ENCODE data around the gene CPNE5.
"Not testable (repeated sequence)": the region's sequence is repeated elsewhere in the genome, so short reads cannot be mapped to it uniquely, and the experiment has no call there.

The CPNE5 gene

GRCh38 chr6:36739947-36740817, 99.1 kb downstream of the CPNE5 start:
- DNase-seq = no peak

GRCh38 chr6:36738108-36738507, 101.1 kb downstream of the CPNE5 start:
- no peak for DNase-seq

- DNase-seq = no peak
Measured at GRCh38 chr6:36737043-36737785, 102.0 kb downstream of the CPNE5 start.

- DNase-seq = peak; percentile 28
Measured at GRCh38 chr6:36735110-36736071, 103.9 kb downstream of the CPNE5 start.

DNA sequence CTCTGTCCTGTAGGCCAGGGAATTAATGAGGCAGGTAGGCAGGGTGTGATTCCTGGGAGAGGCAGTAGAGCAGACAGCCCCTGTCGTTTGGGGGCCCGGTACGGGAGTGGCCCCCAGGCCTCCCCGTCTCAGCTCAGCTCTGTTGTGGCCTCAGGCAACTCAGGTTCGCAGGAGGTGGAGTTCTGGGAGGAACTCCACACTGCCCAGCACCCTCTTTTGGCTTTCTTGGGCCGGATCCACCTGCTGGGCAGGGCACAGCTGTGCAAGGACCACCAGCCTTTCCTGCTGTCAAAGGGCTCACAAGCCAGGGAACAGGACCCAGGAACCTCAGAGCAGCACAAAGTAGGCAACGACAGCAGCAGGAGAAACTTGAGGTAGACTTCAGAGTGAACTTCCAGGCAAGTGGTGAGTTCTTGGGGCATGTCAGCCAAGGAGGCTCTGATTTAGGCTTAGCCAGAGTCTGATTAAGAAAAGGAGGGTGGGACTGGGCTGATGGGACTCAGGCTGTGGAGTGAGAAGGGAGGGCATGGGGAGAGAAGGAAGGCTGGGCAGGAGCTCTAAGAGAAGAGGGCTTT, 104.7 kb downstream of the CPNE5 start:
- DNase-seq = no peak

DNA sequence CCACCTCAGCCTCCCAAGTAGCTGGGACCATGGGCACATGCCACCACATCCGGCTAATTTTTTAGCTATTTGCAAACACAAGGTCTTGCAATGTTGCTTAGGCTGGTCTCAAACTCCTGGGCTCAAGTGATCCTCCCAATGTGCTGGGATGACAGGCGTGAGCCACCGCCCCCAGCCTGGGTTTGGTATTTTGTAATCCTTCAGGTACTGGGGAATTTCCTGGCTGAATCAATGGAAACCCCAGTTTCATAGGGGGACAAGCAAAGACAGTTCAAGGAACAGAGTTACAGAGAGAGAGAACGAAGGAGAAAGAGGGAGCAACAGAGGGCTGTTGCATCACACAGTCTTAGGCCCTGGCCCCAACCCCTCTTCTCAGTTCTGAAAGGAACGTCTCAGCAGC, 105.9 kb downstream of the CPNE5 start:
- DNase-seq = no peak

DNA sequence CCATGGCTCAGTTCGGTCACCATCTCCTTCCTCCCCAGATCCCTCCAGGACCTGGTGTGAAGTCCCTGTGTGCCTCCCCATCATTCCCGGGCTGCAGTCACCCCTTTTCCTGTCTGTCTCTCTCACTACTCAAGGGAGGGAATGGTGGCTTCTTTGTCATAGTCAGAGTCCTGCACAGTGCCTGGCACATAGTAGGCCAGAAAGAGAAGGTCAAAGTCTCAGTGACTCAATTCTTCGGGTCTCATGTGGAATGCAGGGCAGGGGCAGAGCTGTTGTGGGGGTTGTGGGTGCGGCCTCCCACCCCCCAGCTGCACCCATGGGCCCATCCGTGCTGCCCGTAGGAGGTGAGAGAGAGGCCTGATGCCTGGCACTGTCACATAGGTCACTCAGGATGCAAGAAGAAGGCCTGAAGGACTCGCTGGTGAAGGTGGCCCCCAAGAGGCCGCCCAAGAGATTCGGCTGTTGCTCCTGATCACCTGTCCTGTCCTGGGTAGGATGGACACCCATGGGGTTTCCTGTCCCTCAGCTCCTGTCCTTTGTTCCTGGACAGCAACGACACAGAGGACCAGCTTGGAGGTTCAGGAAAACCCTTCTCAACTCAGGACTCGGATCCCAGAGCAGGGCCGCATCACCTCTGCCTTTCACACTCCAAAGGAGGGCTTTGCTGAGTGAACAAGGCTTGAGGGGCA, 107.5 kb downstream of the CPNE5 start:
- DNase-seq = no peak

GRCh38 chr6:36730424-36731380, 108.5 kb downstream of the CPNE5 start:
- no peak for DNase-seq

DNA sequence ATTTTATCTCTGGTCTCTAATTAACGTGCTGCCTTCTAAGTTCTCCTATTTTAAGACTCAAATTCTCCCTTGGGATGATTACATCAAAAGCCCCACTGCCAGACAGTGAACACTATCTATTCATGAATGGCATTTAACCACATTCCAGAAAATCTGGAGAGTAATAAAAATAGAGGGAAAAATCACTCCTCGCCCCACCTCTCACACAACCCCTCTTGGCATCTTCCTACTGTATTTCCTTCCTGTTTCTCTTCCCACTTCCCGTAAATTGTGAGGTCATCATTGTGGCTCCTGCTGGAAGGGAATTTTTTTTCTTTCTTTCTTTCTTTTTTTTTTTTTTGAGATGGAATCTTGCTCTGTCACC, 110.1 kb downstream of the CPNE5 start:
- no peak for DNase-seq

DNA sequence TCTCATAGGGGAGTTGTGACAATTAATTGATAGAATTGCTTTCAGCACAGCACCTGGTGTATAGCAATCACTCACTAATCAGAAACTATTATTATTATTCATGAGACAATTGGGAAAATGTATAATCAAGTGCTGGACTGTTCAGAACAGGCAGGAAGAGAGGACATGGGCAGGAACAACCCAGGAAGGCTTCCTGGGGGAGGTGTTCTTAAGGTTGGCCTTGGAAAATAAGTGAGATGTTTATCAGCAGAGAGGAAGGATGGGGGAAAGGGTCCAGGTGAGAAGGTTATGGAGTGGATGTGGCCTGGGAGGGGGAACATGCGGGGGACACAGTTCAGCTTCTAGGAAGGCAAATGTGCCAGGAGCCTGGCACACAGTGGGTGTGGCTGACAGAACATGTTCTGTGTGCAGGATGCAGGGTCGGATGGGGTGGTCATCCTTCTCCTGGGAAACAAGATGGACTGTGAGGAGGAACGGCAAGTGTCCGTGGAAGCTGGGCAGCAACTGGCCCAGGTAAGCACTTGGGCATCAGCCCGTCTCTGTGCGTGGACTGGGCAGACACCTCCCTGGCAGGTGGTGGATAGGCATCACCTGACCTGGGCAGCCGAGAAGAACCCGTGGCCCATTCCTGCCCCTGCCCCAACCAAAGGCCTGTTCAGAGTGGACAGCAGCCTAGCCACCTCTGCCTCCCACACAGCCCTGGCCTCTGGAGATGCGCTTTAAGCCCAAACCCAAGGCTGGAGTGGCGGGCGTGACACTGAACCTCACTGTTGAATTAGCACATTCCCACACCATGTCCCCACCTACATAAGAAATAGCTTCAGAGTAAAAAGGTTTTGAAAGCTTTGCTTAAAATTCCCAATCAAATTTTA, 110.7 kb downstream of the CPNE5 start:
- DNase-seq = no peak

GRCh38 chr6:36727505-36728021, 111.7 kb downstream of the CPNE5 start:
- no peak for DNase-seq

GRCh38 chr6:36725581-36725980, 113.7 kb downstream of the CPNE5 start:
- DNase-seq = no peak

DNA sequence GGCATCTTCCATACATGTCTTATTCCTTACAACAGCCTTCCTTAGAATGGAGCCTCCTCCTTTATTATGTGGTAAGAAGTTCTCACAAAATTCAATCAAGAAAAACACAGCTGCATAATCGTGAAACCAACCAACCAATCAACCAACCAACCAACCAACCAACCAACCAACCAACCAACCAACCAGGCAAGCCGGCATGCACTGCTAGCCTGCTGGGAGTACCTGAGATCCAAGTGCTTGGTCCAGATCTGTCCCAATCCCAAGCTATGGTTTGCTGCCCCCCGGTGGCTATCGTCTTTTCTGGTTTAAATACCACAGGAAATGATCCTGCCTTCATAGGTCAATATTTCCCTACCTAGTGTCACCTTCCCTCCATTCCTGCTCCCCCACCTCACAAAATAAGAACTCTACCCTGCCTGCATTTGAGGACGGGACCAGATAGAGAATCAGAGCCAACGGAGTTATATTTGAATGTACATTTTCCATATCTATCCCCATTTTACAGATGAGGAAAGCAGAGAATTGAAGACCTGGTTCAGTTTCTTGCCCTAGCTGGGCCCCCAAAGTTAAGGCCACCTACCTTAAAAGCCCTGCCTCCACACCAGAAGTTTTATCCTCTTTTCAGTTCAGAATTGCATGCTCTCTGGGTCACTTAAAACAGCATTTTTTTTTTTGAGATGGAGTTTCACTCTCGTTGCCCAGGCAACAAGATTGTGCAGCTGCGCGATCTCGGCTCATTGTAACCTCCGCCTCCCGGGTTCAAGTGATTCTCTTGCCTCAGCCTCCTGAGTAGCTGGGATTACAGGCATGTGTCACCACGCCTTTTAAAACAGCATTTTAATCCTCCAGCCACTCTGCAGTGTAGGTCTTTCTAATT, 114.5 kb downstream of the CPNE5 start:
- DNase-seq = peak; percentile 44

DNA sequence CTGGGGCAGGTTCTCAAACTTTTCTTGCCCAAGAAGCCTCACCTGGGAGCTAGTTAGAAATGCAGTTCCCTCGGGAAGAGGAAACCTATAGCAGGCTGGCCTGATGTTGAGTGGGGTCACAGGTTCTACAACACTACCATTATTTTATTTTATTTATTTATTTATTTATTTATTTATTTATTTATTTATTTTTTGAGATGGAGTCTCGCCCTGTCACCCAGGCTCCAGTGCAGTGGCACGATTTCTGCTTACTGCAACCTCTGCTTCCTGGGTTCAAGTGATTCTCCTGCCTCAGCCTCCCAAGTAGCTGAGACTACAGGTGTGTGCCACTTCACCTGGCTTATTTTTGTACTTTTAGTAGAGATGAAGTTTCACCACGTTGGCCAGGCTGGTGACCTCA, 115.3 kb downstream of the CPNE5 start:
- DNase-seq = not testable (repeated sequence)

GRCh38 chr6:36722879-36723278, 116.4 kb downstream of the CPNE5 start:
- no peak for DNase-seq

- no peak for DNase-seq
Measured at GRCh38 chr6:36722365-36722764, 116.9 kb downstream of the CPNE5 start.

- DNase-seq = no peak
Measured at GRCh38 chr6:36721369-36722140, 117.7 kb downstream of the CPNE5 start.
